GM23338 (cell line): Measurements from ENCODE around the gene UBE2J1. TPM values are rescaled to one million over a fixed set of nuclear protein-coding genes. Genes with fewer than 3 reads are reported as not detected.

Experiments used
- ATAC-seq: fragments of 200-7000 bp; cut with Tn5 transposase; 3 replicates; pipeline ENCODE4 v1.9.1; 2020
- DNase-seq: peaks from one replicate; pipeline ENCODE4 v3.0.0-alpha.2; 2015; ENCODE audit warnings: low spot score
- H2AFZ ChIP-seq: fragments of 200-600 bp; sonication (generic); 2 replicates; pipeline ENCODE4 v1.8.0; 2016; ENCODE audit warnings: antibody characterized with exemption, mild to moderate bottlenecking, moderate library complexity
- H3F3A ChIP-seq: fragments of 200-600 bp; sonication (generic); replicated peaks from 2 replicates; pipeline ENCODE4 v1.8.0; 2017; ENCODE audit warnings: antibody characterized with exemption, mixed run types, low read depth
- H3K27ac ChIP-seq: fragments of 200-600 bp; sonication (generic); 2 replicates; pipeline ENCODE4 v1.6.1; 2016; ENCODE audit warnings: low read depth
- H3K27me3 ChIP-seq: fragments of 200-600 bp; sonication (generic); 2 replicates; pipeline ENCODE4 v1.8.0; 2016; ENCODE audit warnings: mild to moderate bottlenecking, mixed run types, moderate library complexity; ENCODE audit not compliant: insufficient read depth
- H3K36me3 ChIP-seq: fragments of 200-600 bp; sonication (generic); 2 replicates; pipeline ENCODE4 v1.8.0; 2016; ENCODE audit warnings: mild to moderate bottlenecking; ENCODE audit not compliant: insufficient read depth
- H3K4me1 ChIP-seq: fragments of 200-600 bp; sonication (generic); 2 replicates; pipeline ENCODE4 v1.8.0; 2016; ENCODE audit warnings: mild to moderate bottlenecking, moderate library complexity; ENCODE audit not compliant: insufficient read depth
- H3K4me2 ChIP-seq: fragments of 200-600 bp; sonication (generic); 2 replicates; pipeline ENCODE4 v1.7.1; 2017; ENCODE audit warnings: mixed run types
- H3K4me3 ChIP-seq: fragments of 200-600 bp; sonication (generic); 2 replicates; pipeline ENCODE4 v1.6.1; 2016; ENCODE audit warnings: mixed run types
- H3K79me2 ChIP-seq: fragments of 200-600 bp; sonication (generic); replicated peaks from 2 replicates; pipeline ENCODE4 v1.8.0; 2017; ENCODE audit warnings: mild to moderate bottlenecking; ENCODE audit not compliant: insufficient read depth
- H3K9me2 ChIP-seq: fragments of 200-600 bp; sonication (generic); 2 replicates; pipeline ENCODE4 v1.8.0; 2017; ENCODE audit not compliant: insufficient read depth
- H4K20me1 ChIP-seq: fragments of 200-600 bp; sonication (generic); replicated peaks from 2 replicates; pipeline ENCODE4 v1.8.0; 2017; ENCODE audit warnings: mild to moderate bottlenecking; ENCODE audit not compliant: insufficient read depth
- H3K27ac Mint-ChIP-seq: 2 replicates; pipeline ENCODE4 v1.8.0; 2020; ENCODE audit warnings: inconsistent platforms, mild to moderate bottlenecking, moderate library complexity, mixed read lengths
- H3K27me3 Mint-ChIP-seq: 3 replicates; pipeline ENCODE4 v1.8.0; 2022; ENCODE audit warnings: low read depth, mild to moderate bottlenecking, moderate library complexity, mixed read lengths, inconsistent platforms; ENCODE audit not compliant: insufficient read depth, poor library complexity
- H3K36me3 Mint-ChIP-seq: 3 replicates; pipeline ENCODE4 v1.8.0; 2021; ENCODE audit warnings: low read depth, mild to moderate bottlenecking, inconsistent platforms, moderate library complexity, mixed read lengths
- H3K4me1 Mint-ChIP-seq: 3 replicates; pipeline ENCODE4 v1.8.0; 2020; ENCODE audit warnings: mild to moderate bottlenecking, inconsistent platforms, mixed read lengths
- H3K4me3 Mint-ChIP-seq: 3 replicates; pipeline ENCODE4 v1.8.0; 2021; ENCODE audit warnings: moderate library complexity, mild to moderate bottlenecking, inconsistent platforms, mixed read lengths
- H3K9me3 Mint-ChIP-seq: 3 replicates; pipeline ENCODE4 v1.8.0; 2020; ENCODE audit warnings: moderate library complexity, mild to moderate bottlenecking, inconsistent platforms, mixed read lengths
- CREB1 ChIP-seq: fragments of 250-450 bp; sonication (Bioruptor Pico); IDR thresholded peaks from 2 replicates; pipeline ENCODE4 v1.5.0; 2020; ENCODE audit warnings: low read depth, mild to moderate bottlenecking, moderate library complexity
- EZH2 ChIP-seq: fragments of 200-600 bp; sonication (generic); IDR thresholded peaks from one replicate; pipeline ENCODE4 v1.8.0; 2017; ENCODE audit warnings: antibody characterized with exemption, mild to moderate bottlenecking, low read depth; ENCODE audit not compliant: unreplicated experiment
- EZH2phosphoT487 ChIP-seq: fragments of 200-600 bp; sonication (generic); IDR thresholded peaks from one replicate; pipeline ENCODE4 v1.8.1; 2018; ENCODE audit warnings: antibody characterized with exemption; ENCODE audit not compliant: unreplicated experiment
- JUNB ChIP-seq: IDR thresholded peaks from one replicate; pipeline ENCODE4 v1.6.1; 2016; ENCODE audit warnings: antibody characterized with exemption; ENCODE audit not compliant: unreplicated experiment
- NANOG ChIP-seq: IDR thresholded peaks from 2 replicates; pipeline ENCODE4 v1.6.1; 2016; ENCODE audit warnings: antibody characterized with exemption, borderline replicate concordance
- POLR2AphosphoS5 ChIP-seq: IDR thresholded peaks from 2 replicates; pipeline ENCODE4 v1.6.1; 2016; ENCODE audit warnings: antibody characterized with exemption, low read depth
- STAT1 ChIP-seq: IDR thresholded peaks from one replicate; pipeline ENCODE4 v1.6.1; 2016; ENCODE audit warnings: antibody characterized with exemption; ENCODE audit not compliant: unreplicated experiment
- ZNF114 ChIP-seq: fragments of 250-450 bp; sonication (Bioruptor Pico); IDR thresholded peaks from 2 replicates; pipeline ENCODE4 v1.5.0; 2020; ENCODE audit warnings: mild to moderate bottlenecking, moderate library complexity
- ZNF331 ChIP-seq: fragments of 250-450 bp; sonication (Bioruptor Pico); IDR thresholded peaks from 2 replicates; pipeline ENCODE4 v1.5.0; 2020; ENCODE audit warnings: low read depth, mild to moderate bottlenecking, moderate library complexity
- polyA plus RNA-seq: library from polyadenylated mRNA; unstranded; fragments of >200 nt; fragmentation: Nextera tagmentation; extraction: Ambion mirVana; gene quantifications from 2 replicates; pipeline ENCODE4 v1.2.1, GENCODE V29; 2016
- total RNA-seq: library from RNA; depleted of rRNA; stranded (reverse); fragments of >200 nt; shearing (Covaris generic); gene quantifications from 2 replicates; pipeline ENCODE4 v1.2.3, GENCODE V29; 2014
- TF ChIP-seq, protein P1 (sequence below): fragments of 250-450 bp; sonication (Bioruptor Pico); IDR thresholded peaks from 2 replicates; pipeline ENCODE4 v1.5.0; 2020; ENCODE audit warnings: mild to moderate bottlenecking, moderate library complexity
- TF ChIP-seq, protein P2 (sequence below), 2 experiments: fragments of 200-600 bp in 1 of 2; sonication (generic) in 1 of 2; conservative IDR thresholded peaks; 2 replicates each; pipeline versions ENCODE4 v1.5.1 to v1.6.1; 2016 to 2017; ENCODE audit warnings: antibody characterized with exemption in 2 of 2, low read depth in 2 of 2, mild to moderate bottlenecking in 2 of 2, moderate library complexity in 1 of 2
- TF ChIP-seq, protein P3 (sequence below): IDR thresholded peaks from one replicate; pipeline ENCODE4 v1.6.1; 2018; ENCODE audit warnings: antibody characterized with exemption; ENCODE audit not compliant: unreplicated experiment
- TF ChIP-seq, protein P4 (sequence below): IDR thresholded peaks from 2 replicates; pipeline ENCODE4 v1.6.1; 2016; ENCODE audit warnings: antibody characterized with exemption

UBE2J1 gene
- total and polyA plus RNA-seq, 2 experiments from 2014 or later: 7.5 to 13.1 TPM

DNA sequence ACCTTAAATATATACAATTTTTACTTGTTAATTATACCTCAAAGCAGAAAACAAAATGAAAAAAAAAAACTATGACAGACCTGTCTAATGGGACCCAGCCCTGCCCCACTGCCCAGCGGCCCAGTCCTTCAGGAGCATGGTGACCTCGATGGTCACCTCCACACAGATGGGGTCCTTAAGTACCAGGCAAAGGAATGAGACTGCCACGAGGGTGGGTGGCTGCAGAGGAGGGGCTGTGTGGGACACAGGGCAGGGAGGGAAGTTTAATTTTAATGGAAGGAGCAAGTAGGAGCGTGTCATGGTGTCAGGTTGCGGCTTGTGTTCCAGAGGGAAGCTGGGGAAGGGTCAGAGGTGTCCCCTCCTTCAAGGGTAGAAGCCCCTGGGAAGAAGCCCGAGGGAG, 66.0 kb downstream of the UBE2J1 start:
- H3K4me2 ChIP-seq: no peak overlapping the region
- H3K27ac ChIP-seq: no peak overlapping the region
- peaks cover 9% of the 10 kb centered on the region for H3K4me1 Mint-ChIP-seq
- no peak overlapping the region for H3K4me3 ChIP-seq
- no peaks in the 10 kb centered on the region for H3K4me1 ChIP-seq
- H3K36me3 Mint-ChIP-seq: no peaks in the 10 kb centered on the region; the same call in 2 of the 3 replicates
- H2AFZ ChIP-seq: peak overlapping the region; percentile 52
- H3K9me3 Mint-ChIP-seq: no peaks in the 10 kb centered on the region; the same call in 2 of the 3 replicates
- no peak overlapping the region for H3K27ac Mint-ChIP-seq
- peaks cover 2% of the 10 kb centered on the region for H3K27me3 Mint-ChIP-seq
- DNase-seq (no peak), ATAC-seq (no peak)
- no peaks in the 10 kb centered on the region for H3K27me3 ChIP-seq
- no peaks in the 10 kb centered on the region for H3F3A ChIP-seq
- H3K9me2 ChIP-seq: peaks cover 7% of the 10 kb centered on the region; the same call in 1 of the 2 replicates
- TF ChIP-seq NANOG: no peak
- TF ChIP-seq EZH2phosphoT487: no peak
- no peak for TF ChIP-seq CREB1
- no peak for TF ChIP-seq EZH2
- TF ChIP-seq, protein P1, sequence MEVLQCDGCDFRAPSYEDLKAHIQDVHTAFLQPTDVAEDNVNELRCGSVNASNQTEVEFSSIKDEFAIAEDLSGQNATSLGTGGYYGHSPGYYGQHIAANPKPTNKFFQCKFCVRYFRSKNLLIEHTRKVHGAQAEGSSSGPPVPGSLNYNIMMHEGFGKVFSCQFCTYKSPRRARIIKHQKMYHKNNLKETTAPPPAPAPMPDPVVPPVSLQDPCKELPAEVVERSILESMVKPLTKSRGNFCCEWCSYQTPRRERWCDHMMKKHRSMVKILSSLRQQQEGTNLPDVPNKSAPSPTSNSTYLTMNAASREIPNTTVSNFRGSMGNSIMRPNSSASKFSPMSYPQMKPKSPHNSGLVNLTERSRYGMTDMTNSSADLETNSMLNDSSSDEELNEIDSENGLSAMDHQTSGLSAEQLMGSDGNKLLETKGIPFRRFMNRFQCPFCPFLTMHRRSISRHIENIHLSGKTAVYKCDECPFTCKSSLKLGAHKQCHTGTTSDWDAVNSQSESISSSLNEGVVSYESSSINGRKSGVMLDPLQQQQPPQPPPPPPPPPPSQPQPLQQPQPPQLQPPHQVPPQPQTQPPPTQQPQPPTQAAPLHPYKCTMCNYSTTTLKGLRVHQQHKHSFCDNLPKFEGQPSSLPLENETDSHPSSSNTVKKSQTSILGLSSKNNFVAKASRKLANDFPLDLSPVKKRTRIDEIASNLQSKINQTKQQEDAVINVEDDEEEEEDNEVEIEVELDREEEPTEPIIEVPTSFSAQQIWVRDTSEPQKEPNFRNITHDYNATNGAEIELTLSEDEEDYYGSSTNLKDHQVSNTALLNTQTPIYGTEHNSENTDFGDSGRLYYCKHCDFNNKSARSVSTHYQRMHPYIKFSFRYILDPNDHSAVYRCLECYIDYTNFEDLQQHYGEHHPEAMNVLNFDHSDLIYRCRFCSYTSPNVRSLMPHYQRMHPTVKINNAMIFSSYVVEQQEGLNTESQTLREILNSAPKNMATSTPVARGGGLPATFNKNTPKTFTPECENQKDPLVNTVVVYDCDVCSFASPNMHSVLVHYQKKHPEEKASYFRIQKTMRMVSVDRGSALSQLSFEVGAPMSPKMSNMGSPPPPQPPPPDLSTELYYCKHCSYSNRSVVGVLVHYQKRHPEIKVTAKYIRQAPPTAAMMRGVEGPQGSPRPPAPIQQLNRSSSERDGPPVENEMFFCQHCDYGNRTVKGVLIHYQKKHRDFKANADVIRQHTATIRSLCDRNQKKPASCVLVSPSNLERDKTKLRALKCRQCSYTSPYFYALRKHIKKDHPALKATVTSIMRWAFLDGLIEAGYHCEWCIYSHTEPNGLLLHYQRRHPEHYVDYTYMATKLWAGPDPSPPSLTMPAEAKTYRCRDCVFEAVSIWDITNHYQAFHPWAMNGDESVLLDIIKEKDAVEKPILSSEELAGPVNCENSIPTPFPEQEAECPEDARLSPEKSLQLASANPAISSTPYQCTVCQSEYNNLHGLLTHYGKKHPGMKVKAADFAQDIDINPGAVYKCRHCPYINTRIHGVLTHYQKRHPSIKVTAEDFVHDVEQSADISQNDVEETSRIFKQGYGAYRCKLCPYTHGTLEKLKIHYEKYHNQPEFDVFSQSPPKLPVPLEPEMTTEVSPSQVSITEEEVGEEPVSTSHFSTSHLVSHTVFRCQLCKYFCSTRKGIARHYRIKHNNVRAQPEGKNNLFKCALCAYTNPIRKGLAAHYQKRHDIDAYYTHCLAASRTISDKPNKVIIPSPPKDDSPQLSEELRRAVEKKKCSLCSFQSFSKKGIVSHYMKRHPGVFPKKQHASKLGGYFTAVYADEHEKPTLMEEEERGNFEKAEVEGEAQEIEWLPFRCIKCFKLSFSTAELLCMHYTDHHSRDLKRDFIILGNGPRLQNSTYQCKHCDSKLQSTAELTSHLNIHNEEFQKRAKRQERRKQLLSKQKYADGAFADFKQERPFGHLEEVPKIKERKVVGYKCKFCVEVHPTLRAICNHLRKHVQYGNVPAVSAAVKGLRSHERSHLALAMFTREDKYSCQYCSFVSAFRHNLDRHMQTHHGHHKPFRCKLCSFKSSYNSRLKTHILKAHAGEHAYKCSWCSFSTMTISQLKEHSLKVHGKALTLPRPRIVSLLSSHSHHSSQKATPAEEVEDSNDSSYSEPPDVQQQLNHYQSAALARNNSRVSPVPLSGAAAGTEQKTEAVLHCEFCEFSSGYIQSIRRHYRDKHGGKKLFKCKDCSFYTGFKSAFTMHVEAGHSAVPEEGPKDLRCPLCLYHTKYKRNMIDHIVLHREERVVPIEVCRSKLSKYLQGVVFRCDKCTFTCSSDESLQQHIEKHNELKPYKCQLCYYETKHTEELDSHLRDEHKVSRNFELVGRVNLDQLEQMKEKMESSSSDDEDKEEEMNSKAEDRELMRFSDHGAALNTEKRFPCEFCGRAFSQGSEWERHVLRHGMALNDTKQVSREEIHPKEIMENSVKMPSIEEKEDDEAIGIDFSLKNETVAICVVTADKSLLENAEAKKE (CRISPR knock-in tag): no peak
- no peak for TF ChIP-seq JUNB
- no peak for TF ChIP-seq ZNF331
- TF ChIP-seq, protein P2, sequence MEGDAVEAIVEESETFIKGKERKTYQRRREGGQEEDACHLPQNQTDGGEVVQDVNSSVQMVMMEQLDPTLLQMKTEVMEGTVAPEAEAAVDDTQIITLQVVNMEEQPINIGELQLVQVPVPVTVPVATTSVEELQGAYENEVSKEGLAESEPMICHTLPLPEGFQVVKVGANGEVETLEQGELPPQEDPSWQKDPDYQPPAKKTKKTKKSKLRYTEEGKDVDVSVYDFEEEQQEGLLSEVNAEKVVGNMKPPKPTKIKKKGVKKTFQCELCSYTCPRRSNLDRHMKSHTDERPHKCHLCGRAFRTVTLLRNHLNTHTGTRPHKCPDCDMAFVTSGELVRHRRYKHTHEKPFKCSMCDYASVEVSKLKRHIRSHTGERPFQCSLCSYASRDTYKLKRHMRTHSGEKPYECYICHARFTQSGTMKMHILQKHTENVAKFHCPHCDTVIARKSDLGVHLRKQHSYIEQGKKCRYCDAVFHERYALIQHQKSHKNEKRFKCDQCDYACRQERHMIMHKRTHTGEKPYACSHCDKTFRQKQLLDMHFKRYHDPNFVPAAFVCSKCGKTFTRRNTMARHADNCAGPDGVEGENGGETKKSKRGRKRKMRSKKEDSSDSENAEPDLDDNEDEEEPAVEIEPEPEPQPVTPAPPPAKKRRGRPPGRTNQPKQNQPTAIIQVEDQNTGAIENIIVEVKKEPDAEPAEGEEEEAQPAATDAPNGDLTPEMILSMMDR (conservative IDR thresholded peaks at IDR 0.05; ENCODE audit: low read depth in 2 of 2): no peak
- no peak for TF ChIP-seq STAT1
- TF ChIP-seq POLR2AphosphoS5: no peak
- TF ChIP-seq, protein P3, sequence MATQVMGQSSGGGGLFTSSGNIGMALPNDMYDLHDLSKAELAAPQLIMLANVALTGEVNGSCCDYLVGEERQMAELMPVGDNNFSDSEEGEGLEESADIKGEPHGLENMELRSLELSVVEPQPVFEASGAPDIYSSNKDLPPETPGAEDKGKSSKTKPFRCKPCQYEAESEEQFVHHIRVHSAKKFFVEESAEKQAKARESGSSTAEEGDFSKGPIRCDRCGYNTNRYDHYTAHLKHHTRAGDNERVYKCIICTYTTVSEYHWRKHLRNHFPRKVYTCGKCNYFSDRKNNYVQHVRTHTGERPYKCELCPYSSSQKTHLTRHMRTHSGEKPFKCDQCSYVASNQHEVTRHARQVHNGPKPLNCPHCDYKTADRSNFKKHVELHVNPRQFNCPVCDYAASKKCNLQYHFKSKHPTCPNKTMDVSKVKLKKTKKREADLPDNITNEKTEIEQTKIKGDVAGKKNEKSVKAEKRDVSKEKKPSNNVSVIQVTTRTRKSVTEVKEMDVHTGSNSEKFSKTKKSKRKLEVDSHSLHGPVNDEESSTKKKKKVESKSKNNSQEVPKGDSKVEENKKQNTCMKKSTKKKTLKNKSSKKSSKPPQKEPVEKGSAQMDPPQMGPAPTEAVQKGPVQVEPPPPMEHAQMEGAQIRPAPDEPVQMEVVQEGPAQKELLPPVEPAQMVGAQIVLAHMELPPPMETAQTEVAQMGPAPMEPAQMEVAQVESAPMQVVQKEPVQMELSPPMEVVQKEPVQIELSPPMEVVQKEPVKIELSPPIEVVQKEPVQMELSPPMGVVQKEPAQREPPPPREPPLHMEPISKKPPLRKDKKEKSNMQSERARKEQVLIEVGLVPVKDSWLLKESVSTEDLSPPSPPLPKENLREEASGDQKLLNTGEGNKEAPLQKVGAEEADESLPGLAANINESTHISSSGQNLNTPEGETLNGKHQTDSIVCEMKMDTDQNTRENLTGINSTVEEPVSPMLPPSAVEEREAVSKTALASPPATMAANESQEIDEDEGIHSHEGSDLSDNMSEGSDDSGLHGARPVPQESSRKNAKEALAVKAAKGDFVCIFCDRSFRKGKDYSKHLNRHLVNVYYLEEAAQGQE: no peak
- TF ChIP-seq ZNF114 (CRISPR knock-in tag): no peak
- TF ChIP-seq, protein P4, sequence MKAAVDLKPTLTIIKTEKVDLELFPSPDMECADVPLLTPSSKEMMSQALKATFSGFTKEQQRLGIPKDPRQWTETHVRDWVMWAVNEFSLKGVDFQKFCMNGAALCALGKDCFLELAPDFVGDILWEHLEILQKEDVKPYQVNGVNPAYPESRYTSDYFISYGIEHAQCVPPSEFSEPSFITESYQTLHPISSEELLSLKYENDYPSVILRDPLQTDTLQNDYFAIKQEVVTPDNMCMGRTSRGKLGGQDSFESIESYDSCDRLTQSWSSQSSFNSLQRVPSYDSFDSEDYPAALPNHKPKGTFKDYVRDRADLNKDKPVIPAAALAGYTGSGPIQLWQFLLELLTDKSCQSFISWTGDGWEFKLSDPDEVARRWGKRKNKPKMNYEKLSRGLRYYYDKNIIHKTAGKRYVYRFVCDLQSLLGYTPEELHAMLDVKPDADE: no peak
- H4K20me1 ChIP-seq: no peaks in the 10 kb centered on the region
- no peaks in the 10 kb centered on the region for H3K79me2 ChIP-seq
- H3K4me3 Mint-ChIP-seq: no peak overlapping the region
- no peaks in the 10 kb centered on the region for H3K36me3 ChIP-seq
